Limb (tissue), 2 donors: ENCODE measurements around the gene MGAT5.
A peak's percentile ranks its signal among the peaks of the same experiment; 100 is the strongest.

Experiments
- DNase-seq, 2 donors: peaks; one replicate each; pipeline ENCODE4 v3.0.0-alpha.2; 2016; ENCODE audit errors: extremely low spot score in 2 of 2

The MGAT5 gene

DNA sequence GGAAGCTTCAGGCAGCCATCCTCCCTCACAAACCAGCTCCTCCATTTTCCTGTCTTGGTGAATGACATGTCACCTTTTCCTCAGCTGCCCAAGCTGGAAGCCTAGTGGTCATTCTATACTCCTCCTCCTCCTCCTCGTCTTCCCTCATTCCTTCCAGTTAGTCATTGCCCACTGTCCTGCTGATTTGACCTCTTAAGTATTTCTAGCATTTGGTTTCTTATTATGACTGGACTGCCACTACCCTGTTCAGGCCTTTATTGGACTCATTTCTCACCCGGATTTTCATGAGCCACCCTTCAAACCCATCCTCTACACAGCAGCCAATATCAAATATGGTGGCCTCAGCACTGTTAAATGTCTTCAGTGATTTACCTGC lies 21.9 kb upstream of the MGAT5 start:
- no peak for DNase-seq

DNA sequence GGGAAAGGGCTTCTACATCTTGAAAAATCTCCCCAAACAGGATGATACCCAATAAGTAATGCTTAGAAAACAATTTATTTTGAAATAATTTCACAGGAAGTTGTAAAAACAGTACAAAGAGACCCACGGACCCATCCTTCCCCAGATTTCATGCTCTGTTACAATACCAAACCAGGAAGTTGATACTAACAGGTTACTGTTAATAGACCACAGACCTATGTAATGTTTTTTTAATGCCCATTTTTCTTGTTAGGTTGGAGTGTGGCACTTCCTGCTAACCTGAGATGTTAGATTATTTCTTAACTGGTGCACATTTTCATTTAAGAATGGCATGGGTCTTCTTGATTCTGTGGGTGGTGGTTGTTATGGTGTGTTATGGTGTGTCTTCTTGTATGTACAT lies 21.4 kb upstream of the MGAT5 start:
- no peak for DNase-seq

DNA sequence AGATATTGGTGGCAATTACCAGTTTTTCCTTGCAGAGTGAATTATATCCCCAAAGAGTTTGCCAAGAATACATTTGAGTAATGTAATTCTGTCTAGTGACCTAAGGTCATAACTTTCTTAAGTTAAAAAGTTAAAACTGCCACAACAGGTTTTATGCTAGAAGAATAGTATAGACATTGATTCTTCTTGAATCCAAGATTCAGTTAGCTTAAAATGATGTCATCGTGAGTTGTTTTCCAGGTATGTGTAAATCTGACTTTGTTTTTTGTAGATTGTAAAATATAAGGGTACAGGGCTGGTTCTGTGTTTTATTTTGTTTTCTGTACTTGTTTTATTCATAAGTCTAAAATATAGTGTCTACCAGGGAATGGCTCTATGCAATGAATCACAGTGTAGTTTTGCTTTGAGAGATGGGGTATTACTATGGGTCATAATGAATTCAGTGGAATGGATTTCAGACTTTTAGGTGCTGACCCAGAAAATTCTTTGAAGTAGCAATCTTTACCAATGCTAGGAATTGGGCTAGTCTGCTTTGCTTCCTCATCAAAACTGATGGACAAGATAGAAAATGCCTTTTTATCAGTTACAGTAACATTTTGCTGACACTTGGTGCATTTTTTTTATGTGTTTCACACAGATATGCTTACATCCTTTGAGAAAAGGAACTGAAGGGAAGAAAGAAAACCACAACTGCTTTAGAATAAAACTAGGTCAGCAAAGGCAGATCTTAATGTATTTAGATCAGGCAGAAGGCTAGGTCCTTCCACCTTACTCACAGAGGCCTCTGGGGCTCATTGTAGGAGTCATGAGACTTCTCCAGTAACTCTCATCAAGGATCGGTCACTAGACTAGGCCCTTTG lies 20.8 kb upstream of the MGAT5 start:
- no peak for DNase-seq

DNA sequence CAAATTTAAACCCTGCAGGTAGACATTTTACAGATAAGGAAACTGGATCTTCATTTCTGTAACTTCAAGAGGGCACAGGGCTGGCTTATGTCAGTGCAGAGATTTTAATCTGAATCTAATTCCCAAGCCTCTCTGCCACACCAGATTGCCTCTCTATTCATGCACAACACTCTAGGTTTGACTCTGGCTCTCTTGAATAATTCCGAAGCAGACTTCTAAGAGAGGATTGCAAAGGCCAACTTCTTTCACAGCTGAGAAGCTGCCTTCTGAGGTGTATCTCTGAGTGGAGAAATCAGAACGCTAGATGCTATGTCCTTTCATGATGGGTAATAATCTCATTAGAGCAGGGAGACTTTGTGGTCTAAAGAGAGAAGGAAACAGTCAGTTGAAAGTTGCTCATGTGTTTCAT lies 20.1 kb upstream of the MGAT5 start:
- DNase-seq: no peak

DNA sequence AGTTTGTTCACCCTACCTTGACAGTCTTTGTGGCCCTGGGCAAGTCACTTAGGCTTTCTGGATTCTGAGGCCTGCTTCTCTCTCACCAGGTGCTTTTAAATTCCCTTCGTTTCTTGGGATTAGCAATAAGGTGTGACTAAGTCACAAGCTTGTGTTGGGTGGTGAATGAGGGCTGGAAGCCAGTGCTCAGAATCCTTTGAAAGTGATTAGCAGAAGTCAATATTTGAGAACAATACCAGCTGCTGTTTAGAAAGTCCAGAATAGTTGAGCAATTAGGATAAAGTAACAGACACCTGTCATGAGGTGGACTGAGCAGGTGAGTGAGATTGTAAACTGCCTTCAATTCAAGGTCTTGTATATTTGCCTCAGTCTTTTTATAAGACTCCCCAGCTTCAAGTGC lies 19.3 kb upstream of the MGAT5 start:
- no peak for DNase-seq

DNA sequence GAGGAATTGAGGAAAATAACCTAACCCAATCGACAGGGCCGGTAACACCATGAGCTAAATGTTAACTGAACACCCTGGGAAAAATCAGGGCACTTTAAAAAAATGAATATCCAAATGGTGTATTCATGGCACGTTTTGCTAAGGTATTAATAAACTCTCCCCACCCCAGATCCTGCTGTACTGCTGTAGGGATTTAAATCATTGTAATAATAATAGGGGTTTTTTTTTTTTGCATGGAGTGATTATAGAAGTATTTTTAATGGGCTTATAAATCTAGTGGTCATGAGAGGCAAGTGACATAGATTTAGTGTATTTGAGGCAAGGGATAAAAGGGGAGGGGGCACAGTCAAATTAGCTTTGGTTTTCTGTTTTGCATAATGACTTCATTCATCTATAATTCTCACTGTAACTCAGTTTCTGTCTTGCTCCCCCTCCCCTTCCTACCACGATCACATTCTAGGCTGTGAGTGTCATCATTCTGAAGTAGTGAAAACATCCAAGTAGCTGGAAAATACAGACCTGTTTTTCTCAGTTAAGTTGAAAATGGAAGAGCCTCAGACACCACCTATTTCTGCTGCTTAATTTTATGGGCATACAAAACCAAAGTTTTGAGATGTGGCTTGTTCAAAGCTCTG lies 18.2 kb upstream of the MGAT5 start:
- DNase-seq: no peak

DNA sequence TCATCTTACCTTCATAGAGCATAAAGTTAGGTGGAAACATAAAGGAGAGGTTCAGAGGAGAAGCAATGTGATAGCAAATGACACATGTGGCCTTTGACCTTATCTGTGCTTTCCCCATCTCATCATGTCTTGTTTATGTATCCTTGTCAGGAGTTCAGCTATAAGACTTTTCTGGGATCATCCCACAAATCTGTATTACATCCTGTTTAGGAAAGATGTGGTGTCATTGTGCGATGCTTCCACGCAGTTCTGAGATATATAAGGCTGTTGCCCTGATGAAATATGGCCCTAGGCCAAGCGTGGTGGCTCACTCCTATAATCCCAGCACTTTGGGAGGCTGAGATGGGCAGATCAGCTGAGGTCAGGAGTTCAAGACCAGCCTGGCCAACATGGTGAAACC lies 15.5 kb upstream of the MGAT5 start:
- no peak for DNase-seq

DNA sequence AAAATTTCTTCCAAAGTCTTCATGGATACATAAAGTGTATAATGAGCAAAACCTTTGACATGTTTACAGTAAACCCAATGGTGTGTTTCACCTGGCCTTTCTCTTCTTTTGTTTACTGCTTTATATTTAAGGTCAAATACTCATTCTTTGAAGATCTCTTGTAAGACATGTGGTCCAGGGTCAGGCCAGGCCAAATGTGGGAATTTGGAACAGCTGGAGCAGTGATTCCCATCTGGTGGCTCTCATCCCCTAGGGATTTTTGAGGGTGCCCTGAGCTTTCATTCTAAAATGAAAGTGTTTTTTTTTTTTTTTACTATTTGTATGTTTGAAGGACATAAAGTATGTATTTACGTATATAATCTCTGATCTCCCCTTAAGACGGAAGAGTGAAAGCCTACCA lies 13.8 kb upstream of the MGAT5 start:
- no peak for DNase-seq

DNA sequence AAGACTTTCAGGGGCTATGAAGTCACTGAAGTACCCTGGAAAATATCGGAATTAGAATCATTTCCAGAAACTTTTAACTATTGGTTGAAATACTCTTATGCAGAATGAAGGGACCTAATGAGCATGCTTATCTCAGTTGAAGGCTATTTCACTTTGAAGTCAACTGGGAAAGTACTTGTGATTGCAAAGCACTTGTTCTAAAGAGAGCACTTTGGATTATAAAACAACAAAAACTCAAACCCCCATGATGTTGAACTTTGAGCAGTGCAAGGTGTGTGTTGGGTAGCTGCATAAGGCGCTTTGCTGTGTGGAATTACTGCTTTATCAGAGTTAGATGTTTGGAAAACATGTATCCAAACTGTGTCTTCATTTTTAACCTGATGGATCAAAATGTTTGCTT lies 12.0 kb upstream of the MGAT5 start:
- DNase-seq: no peak

DNA sequence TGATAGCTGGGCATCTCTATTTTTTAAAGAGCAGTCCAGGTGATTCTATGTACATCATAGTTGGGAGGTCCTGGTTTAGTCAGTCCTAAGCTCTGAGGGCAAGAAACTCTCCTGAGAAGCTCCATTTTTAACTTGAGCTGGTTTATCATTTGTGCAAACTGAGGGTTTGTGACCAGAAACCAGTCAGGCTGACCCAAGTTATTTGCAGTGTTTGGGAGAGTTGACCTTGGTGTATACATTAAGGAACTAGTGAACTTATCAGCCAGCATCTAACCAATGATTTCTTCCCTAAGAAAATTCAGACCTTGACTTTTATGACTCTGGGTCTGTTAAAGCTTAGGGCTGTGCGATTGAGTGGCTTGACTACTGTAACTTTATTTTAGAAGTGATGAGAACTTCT lies 10.6 kb upstream of the MGAT5 start:
- DNase-seq: no peak

DNA sequence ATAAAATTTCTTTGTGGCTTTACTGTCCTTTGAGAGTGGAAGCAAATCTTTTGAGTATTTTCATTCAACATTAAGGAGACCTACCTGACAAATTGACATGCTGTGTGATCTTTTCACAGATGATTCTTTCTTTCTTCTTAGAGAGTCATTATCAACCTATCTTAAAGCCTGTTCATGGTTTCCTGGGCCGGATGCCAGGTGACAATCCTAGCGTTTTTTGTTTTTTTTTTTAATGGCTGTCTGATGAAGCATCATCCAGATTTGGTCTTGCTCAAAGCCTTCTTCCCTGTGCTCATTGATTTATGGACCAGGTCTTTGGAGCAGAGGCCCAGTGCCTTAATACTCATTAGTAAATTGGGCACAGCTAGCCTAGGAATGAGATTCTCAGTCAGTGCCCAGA lies 9.8 kb upstream of the MGAT5 start:
- no peak for DNase-seq

DNA sequence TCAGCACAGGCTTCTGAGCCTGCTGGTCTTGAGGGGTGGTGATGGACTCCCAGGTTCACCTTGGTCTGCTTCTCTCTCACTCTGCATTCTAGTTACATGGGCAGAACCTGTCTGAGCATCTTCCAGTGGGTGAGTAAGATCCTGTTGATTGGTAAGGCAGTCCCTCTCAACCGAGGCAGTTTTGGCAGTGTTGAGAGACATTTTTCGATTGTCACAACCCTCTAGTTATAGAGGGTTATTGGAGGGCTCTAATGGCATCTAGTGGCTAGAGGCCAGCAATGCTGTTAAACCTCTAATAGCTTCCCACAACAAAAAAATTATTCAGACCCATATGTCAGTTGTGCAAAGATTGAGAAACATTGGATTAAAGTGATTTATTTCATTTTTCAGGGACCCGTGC lies 9.3 kb upstream of the MGAT5 start:
- DNase-seq: no peak

DNA sequence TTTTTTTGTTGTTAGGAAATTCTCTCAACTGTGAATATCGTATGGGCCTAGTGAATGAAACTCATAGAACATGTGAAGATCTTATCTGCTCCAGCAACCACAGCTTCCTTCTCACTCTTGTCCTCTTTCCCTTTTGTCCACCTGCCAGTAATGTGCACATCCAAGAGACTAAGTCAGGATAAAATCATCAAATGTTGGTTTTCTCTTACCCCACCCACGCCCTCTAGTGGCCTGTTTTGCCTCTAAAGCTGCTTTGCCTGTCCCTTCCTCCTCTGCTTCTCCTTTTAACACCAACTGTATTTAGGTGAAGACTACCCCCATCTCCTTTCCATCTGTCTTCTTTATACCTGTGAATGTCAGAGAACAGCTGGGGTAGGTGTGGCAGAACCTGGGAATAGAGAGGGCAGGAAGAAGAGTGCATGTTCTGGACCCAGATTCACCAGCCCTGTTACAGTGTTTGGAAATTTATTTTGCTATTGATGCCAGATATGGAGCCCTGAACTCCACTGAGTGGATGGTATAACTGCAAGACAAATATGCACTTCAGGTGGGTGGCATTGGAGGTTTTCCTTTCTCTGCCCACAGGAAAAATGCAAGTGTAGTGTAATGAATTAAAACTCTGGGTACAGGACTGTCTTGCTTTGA lies 8.4 kb upstream of the MGAT5 start:
- DNase-seq: peak; percentile 54 to 76

DNA sequence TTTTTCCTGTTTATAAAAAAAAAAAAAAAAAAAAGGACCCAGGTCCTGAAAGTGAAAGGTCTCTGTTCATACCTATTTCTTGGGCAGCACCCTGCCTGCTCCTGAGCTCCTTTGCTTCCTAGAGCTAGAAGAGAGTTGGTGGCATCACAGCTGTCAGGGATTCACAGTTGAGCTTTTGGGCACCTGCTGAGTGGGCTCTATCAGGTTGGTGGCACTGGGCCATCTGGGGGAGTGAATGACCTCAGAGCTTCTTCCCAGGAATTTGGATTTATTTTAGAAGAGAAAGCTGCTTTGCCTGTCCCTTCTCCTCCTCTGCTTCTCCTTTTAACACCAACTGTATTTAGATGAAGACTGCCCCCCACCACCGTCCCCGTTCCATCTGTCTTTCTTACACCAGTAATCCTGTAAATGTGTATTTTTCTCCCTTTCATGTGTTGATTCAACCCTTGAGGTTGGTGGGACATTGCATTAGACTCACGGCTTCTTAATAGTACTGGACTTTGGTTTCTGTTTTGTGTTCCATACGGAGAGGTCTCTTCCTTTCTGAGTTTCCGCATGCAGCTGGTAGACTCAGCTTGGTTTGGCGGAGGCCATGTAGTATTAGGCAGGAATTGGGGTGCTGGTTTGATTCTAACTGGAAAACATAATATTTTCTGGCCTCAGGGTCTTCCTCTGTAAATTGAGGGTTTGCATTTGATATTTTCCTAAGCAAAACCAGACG lies 7.6 kb upstream of the MGAT5 start:
- no peak for DNase-seq

DNA sequence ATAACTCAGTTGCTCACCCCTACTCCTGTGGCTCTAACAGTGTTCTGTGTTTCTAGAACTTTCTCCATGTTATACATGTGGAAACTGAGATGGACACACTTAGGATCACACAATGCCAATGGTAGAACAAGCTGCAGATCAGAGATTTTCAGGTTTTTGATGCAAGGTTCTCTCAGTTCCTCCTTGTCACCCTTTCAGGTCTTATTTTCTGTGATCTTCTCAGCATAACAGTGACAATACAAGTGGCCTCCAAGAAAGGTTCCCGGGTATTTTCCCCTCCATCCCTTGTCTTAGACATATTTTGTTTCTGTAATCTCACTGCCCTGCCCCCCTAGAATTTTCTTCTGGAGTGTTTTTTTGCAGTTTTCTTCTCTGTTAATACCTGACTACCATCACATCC lies 6.2 kb upstream of the MGAT5 start:
- DNase-seq: no peak

DNA sequence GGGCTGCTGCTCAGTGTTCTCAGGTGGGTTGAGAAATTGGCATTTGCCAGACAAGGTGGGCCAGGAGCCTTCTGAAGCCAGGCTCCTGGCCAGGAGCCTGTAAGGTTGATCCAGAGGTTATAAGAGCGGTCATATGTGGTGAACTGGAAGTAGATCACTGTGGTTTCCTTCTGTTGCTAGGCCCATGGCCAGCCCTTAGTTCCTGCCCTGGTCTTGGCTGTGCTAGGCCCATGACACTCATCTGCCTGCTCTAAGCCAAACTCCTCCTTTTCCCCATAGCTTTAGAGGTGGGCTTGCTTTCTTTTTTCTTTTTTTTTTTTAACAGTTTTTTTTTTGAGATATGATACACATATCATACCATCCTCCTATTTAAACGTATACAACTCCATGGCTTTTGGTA lies 5.0 kb upstream of the MGAT5 start:
- no peak for DNase-seq

DNA sequence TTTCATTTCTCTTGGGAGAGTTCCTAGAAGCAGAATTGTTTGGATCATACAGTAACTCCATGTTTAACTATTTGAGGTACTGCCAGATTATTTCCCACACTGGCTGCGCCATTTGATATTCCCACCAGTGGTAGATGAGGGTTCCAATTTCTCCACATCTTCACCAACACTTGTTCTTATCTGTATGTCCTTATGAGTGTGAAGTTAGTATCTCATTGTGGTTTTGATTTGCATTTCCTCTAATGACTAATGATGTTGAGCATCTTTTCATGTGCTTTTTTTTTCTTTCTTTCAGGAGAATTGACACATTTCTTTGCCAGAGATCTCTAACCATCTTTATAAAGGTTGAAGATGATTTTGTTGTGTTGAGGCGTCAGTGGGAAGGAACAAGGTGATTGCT lies 4.1 kb upstream of the MGAT5 start:
- DNase-seq: no peak

DNA sequence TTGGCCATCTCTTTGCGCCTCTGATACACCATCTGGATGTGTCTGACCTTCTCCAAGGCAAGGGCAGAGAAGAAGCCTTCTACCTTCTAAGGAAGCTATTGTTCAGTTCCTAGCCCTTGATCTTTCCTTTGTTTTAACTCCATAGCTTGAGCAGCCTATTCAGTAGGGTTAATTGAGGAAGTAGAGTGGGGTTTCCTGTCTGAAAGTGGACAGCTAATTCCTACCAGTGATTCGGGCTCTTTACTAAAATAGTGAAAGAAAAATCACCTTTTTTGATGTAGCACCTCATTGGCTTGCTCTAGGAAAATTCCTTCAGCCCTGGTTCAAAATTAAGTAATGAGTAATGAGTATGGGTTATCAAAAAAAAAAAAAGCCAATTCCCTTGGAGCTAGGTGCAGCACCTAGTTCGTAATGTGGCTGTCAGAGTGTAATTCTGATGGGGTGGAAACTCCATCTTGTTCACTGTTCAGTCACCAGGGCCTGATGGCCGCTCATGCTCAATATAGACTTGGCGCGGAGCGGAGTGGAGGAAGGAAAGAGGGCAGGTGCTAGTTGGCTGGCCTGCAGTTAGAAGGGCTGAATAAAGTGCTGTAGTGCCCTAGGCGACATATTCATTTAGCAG lies 2.9 kb upstream of the MGAT5 start:
- DNase-seq: no peak

DNA sequence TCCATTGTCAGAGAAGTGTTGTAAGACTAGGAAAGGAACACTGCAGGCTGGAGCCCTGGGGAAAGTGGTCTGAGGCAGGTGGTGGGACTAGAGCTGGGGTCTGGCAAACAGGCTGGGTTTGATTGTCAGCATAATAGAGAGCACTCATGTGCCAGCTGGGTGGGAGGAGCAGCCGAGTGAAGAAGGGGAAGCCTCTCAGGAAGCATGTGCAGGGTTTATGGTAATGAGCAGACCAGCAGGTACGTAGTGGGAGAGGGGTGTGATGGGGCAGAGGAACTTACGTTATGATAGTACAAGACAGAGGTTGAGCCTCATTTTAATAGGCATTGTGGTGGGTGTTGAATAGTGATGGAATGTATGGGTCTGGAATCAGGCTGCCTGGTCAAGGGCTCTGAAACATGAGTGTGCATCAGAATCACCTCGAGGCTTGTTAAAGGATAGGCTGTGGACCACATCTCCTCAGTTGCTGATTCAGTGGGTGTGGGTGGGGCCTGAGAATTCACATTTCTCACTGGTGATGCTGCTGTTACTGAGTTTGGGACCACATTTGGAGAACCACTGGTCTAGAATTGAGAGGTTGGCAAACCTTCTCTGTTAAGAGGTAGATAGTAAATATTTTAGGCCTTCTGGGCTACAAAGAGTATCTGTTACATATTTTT lies 1.7 kb upstream of the MGAT5 start:
- no peak for DNase-seq

DNA sequence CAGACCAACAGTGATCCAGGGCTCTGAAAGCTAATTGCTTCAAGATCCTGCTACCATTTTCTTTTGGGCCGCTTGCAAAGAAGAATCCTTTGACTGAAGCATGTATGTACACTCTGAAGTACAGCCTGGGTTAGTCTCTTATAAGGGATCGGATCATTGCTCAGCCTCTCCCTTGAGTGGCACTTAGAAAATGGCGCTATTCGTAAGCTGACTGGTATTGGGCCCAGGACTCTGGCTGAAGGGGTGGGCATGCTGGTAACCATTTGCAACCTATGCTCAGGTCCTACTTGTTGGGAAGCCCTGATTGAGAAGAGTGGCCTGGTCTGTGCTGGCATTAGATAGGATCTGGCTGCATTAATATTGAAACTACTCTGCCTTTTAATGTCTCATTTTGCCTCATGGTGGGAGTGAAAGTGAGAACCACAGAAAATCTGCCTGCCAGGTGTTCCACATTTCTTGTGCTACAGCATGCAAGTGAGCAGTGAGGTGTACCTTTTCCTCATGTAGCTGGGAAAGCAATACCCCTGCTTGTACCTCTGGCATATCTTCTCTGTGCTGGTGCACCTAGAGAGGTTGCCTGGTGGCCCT lies 661 bp upstream of the MGAT5 start:
- no peak for DNase-seq

DNA sequence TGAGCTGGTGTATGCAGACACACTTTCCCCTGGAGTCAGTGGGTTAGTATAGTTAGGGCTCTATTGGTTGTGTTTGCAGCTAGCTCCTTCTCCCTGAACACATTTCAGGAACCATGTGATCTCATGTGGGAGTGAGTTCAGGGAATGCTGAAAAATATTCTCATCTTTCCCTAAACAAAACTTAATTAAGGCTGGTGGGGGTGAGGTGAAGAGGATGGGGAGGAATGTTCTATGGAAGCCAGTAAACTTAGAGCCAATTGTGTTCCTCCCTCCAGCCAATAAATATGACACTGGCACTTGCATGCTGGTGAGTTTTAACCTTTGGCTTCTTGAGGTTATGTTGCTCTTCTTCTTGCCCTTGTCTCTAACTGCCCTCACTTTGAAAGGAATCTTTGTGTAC lies 952 bp downstream of the MGAT5 start:
- no peak for DNase-seq
